Osteoblast (primary cell): Measurements from ENCODE around the gene DENND5A. TPM values are rescaled to one million over a fixed set of nuclear protein-coding genes. Genes with fewer than 3 reads are reported as not detected.
A peak's percentile ranks its signal among the peaks of the same experiment; 100 is the strongest.

Experiments used
- DNase-seq: peaks from one replicate; pipeline ENCODE4 v3.0.0; 2011; ENCODE audit warnings: low spot score, mixed read lengths; ENCODE audit not compliant: insufficient read length; ENCODE audit errors: missing footprints
- H2AFZ ChIP-seq: 2 replicates; pipeline ENCODE4 v1.6.0; 2011; ENCODE audit warnings: mild to moderate bottlenecking, low read length
- H3K27ac ChIP-seq: 2 replicates; pipeline ENCODE4 v1.5.1; 2011; ENCODE audit warnings: mild to moderate bottlenecking, low read depth, low read length, moderate library complexity
- H3K27me3 ChIP-seq: 2 replicates; pipeline ENCODE4 v1.6.0; 2012; ENCODE audit warnings: mild to moderate bottlenecking, control low read depth, inconsistent platforms, low read length, moderate library complexity; ENCODE audit not compliant: insufficient read depth
- H3K36me3 ChIP-seq: 2 replicates; pipeline ENCODE4 v1.5.1; 2011; ENCODE audit warnings: mild to moderate bottlenecking, low read length, control low read depth, moderate library complexity; ENCODE audit not compliant: insufficient read depth
- H3K4me1 ChIP-seq: 2 replicates; pipeline ENCODE4 v1.5.1; 2011; ENCODE audit warnings: mild to moderate bottlenecking, low read length, control low read depth, moderate library complexity; ENCODE audit not compliant: insufficient read depth
- H3K4me2 ChIP-seq: 2 replicates; pipeline ENCODE4 v1.6.0; 2011; ENCODE audit warnings: mild to moderate bottlenecking, low read length; ENCODE audit not compliant: insufficient read depth
- H3K4me3 ChIP-seq: fragments of 200-600 bp; sonication (generic); 3 replicates; pipeline ENCODE4 v1.5.1; 2012; ENCODE audit warnings: mild to moderate bottlenecking, low read length, inconsistent platforms; ENCODE audit not compliant: insufficient read depth
- H3K79me2 ChIP-seq: 2 replicates; pipeline ENCODE4 v1.6.0; 2012; ENCODE audit warnings: mild to moderate bottlenecking, low read length, control low read depth, inconsistent platforms; ENCODE audit not compliant: insufficient read depth
- H3K9me3 ChIP-seq: 2 replicates; pipeline ENCODE4 v1.5.1; 2011; ENCODE audit warnings: low read depth, low read length, control low read depth
- H4K20me1 ChIP-seq: 2 replicates; pipeline ENCODE4 v1.6.0; 2012; ENCODE audit warnings: mild to moderate bottlenecking, low read length, control low read depth; ENCODE audit not compliant: insufficient read depth
- CTCF ChIP-seq: IDR thresholded peaks from 2 replicates; pipeline ENCODE4 v1.5.1; 2011; ENCODE audit warnings: mild to moderate bottlenecking, low read depth, low read length, moderate library complexity; ENCODE audit errors: extremely low read depth
- total RNA-seq: library from RNA; depleted of rRNA; stranded (reverse); fragments of >200 nt; gene quantifications from 2 replicates; pipeline ENCODE4 v1.2.3, GENCODE V29; 2012

Gene DENND5A
- total RNA-seq, 1 donor = 183 TPM

DNA sequence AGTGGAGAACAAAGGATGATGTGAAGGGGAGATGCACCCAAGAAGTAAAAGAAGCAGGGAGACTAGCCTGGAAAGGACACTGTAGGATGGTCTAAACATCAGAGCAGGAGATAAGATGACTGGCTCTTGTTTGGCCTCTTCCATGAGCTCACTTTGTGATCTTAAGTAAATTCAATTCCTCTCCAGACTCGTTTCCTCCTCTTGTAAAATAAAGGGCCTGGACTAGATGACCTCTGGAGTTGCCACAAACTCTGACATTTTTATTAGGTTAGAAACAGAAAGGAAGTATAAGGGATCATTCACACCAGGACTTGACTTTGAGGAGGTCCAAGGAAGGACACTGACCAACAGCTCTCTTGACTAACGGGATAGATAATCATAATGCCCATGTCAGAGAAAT, 113.5 kb downstream of the DENND5A start:
- peaks cover 62% of the 10 kb centered on the region for H3K36me3 ChIP-seq
- DNase-seq = no peak
- H2AFZ ChIP-seq = no peak overlapping the region
- no peaks in the 10 kb centered on the region for H3K27me3 ChIP-seq
- H3K79me2 ChIP-seq = peaks cover 19% of the 10 kb centered on the region
- no peaks in the 10 kb centered on the region for H4K20me1 ChIP-seq
- no peaks in the 10 kb centered on the region for H3K9me3 ChIP-seq
- H3K4me3 ChIP-seq = no peak overlapping the region
- TF ChIP-seq CTCF = no peak
- peak overlapping the region; percentile 89 for H3K27ac ChIP-seq
- H3K4me2 ChIP-seq = peak overlapping the region; percentile 2
- H3K4me1 ChIP-seq = peaks cover 22% of the 10 kb centered on the region

DNA sequence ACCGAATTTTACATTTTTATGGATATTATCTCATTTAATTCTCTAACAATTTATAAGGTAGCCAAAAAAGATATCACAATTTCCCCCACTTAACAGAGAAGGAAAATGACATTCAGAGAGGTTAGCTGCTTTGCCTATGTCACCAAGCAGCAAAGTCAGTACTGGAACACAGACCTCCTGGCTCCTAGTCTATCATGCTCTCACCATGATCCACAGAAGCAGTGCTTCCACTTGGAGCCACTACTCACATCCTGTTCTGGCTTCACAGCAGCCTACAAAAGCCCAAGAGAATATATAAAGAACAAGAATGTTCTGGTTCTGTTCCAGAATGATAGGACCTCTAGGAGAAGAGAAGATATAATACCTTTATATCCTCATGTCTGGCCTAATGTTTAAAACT, 114.2 kb downstream of the DENND5A start:
- no peak overlapping the region for H2AFZ ChIP-seq
- H4K20me1 ChIP-seq = no peaks in the 10 kb centered on the region
- peaks cover 22% of the 10 kb centered on the region for H3K4me1 ChIP-seq
- peaks cover 65% of the 10 kb centered on the region for H3K36me3 ChIP-seq
- H3K27ac ChIP-seq = peak overlapping the region; percentile 89
- peaks cover 17% of the 10 kb centered on the region for H3K79me2 ChIP-seq
- H3K27me3 ChIP-seq = no peaks in the 10 kb centered on the region
- no peak for TF ChIP-seq CTCF
- no peak overlapping the region for H3K4me3 ChIP-seq
- peak overlapping the region; percentile 43 for H3K4me2 ChIP-seq
- DNase-seq = no peak
- no peaks in the 10 kb centered on the region for H3K9me3 ChIP-seq

- Histone ChIP-seq H3K27ac (peak overlapping the region; percentile 89), H3K27me3 (no peaks in the 10 kb centered on the region), H3K4me1 (peaks cover 22% of the 10 kb centered on the region), H4K20me1 (no peaks in the 10 kb centered on the region), H3K79me2 (peaks cover 15% of the 10 kb centered on the region), H3K4me3 (no peak overlapping the region), H2AFZ (no peak overlapping the region), H3K36me3 (peaks cover 65% of the 10 kb centered on the region), H3K4me2 (peak overlapping the region; percentile 43), H3K9me3 (no peaks in the 10 kb centered on the region)
- DNase-seq = peak; percentile 68
- TF ChIP-seq CTCF = no peak
Measured at GRCh38 chr11:9150501-9150900, 114.6 kb downstream of the DENND5A start.

DNA sequence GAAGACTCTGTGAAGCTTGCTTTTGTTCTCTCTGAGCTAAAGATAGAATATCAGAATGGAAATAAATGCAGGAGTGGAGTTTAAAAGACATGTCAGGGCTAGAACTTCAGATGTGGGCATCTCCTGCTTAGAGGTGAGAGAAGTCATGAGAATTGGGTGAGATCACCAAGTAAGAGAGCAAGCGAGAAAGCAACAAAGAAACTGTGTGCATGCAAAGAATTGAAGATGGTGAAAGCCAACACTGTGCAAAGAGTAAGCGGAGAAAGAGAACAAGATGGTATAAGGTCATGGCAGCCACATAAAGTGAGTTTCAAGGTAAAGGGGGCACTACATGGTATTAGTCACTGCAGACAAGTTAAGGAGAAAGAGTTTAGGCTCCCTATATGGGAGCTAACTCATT, 116.4 kb downstream of the DENND5A start:
- Histone ChIP-seq H4K20me1 (no peaks in the 10 kb centered on the region), H3K27me3 (no peaks in the 10 kb centered on the region), H3K79me2 (peaks cover 12% of the 10 kb centered on the region), H2AFZ (no peak overlapping the region), H3K4me3 (no peak overlapping the region), H3K36me3 (peaks cover 79% of the 10 kb centered on the region), H3K4me2 (no peak overlapping the region), H3K4me1 (peaks cover 26% of the 10 kb centered on the region), H3K9me3 (no peaks in the 10 kb centered on the region), H3K27ac (no peak overlapping the region)
- TF ChIP-seq CTCF = no peak
- no peak for DNase-seq
